ENCODE measurements around the gene KLRC2.
"Not testable (repeated sequence)": the region's sequence is repeated elsewhere in the genome, so short reads cannot be mapped to it uniquely, and the experiment has no call there.

GRCh38 chr12:10430623-10431022 lies 5.2 kb downstream of the KLRC2 start:
- TF ChIP-seq POLR2A (IDR thresholded peaks at IDR 0.05; ENCODE audit: extremely low read depth, insufficient read length); MYC (IDR thresholded peaks at IDR 0.05; ENCODE audit: low read depth, low read length); MAX (IDR thresholded peaks at IDR 0.05; ENCODE audit: low read depth, low read length): not testable (repeated sequence)
- TF ChIP-seq, protein P1, sequence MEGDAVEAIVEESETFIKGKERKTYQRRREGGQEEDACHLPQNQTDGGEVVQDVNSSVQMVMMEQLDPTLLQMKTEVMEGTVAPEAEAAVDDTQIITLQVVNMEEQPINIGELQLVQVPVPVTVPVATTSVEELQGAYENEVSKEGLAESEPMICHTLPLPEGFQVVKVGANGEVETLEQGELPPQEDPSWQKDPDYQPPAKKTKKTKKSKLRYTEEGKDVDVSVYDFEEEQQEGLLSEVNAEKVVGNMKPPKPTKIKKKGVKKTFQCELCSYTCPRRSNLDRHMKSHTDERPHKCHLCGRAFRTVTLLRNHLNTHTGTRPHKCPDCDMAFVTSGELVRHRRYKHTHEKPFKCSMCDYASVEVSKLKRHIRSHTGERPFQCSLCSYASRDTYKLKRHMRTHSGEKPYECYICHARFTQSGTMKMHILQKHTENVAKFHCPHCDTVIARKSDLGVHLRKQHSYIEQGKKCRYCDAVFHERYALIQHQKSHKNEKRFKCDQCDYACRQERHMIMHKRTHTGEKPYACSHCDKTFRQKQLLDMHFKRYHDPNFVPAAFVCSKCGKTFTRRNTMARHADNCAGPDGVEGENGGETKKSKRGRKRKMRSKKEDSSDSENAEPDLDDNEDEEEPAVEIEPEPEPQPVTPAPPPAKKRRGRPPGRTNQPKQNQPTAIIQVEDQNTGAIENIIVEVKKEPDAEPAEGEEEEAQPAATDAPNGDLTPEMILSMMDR (IDR thresholded peaks at IDR 0.05; ENCODE audit: low read depth, low read length), result not testable (repeated sequence)

Measured in NB4 (cell line).